ENCODE results near the gene CNKSR1. TPM values are rescaled to one million over a fixed set of nuclear protein-coding genes. Genes with fewer than 3 reads are reported as not detected.

The CNKSR1 gene, protein sequence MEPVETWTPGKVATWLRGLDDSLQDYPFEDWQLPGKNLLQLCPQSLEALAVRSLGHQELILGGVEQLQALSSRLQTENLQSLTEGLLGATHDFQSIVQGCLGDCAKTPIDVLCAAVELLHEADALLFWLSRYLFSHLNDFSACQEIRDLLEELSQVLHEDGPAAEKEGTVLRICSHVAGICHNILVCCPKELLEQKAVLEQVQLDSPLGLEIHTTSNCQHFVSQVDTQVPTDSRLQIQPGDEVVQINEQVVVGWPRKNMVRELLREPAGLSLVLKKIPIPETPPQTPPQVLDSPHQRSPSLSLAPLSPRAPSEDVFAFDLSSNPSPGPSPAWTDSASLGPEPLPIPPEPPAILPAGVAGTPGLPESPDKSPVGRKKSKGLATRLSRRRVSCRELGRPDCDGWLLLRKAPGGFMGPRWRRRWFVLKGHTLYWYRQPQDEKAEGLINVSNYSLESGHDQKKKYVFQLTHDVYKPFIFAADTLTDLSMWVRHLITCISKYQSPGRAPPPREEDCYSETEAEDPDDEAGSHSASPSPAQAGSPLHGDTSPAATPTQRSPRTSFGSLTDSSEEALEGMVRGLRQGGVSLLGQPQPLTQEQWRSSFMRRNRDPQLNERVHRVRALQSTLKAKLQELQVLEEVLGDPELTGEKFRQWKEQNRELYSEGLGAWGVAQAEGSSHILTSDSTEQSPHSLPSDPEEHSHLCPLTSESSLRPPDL
- 0.07 and 0.69 TPM in 2 replicates for total RNA-seq

DNA sequence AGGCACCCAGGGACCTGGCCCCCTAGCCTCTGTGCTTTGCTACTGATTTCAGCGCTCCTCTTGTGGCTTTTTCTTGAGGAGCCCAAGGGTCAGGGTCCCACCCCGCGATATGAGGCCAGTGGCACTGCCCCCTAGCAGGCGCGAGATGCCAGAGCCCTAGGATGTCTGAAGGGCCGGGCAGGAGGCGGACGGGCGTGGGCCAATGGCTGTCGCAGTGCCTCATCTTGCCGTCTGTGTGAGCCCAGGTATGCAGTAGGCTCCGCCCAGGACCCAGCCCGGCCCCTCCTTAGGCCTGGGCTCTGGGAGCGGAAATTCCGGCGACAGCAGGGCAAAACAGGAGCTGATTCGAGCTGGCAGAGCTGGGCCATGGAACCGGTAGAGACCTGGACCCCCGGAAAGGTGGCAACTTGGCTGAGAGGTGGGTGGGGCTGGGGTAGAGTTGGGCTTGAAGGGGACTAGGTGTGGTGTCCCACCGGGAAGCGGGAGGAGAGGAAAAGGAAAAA lies at the start of gene CNKSR1:
Gene CNKSR1, plus strand, starts transcription at position 310 of the 503 bp plus-strand sequence. Its CDS starts 57 bp downstream, at position 367.

DNA sequence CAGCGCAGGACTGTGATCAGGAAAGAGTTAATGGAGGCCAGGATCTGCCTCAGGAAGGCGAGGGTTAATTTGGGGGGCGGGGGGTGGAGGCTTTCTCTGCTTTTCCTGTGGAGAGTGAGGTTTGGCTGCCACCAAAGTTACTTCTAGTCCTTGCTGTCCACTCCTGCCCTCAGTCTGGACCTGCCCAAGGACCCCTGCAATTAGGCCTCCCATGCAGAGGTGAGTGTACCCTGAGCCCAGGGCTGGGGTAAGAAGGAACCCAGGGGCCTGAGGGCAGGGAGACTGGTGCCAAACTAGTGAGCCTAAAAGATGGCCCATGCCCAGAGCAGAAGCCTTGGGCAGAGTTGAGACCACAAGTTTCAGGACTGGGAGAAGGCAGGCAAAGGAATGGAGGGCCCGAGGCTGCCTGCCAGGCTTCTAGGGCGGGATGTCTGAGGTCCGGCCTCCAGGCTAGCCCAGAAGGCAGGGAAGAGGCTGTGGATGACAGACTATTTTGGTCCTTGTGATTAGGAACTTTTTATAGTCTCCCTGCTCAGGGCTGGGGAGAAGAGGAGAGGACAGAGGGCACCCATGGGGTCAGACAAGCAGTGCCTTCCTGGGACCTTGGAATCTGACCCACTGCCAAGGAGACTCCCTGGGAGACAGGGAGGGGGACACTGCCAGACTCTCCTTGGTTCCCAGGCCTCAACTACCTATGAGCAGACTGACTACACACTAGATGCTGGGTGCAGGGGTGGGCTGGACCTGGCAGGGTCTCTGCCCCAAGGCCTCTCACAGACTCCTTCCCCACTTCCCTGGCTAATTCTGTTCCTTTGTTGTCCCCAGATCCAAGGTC lies 18.2 kb upstream of the CNKSR1 start, which contains the start of gene FAM110D:
Gene FAM110D, plus strand, starts transcription at position 172 of the 835 bp plus-strand sequence. CDS start 2,213 bp downstream, outside the sequence.

DNA sequence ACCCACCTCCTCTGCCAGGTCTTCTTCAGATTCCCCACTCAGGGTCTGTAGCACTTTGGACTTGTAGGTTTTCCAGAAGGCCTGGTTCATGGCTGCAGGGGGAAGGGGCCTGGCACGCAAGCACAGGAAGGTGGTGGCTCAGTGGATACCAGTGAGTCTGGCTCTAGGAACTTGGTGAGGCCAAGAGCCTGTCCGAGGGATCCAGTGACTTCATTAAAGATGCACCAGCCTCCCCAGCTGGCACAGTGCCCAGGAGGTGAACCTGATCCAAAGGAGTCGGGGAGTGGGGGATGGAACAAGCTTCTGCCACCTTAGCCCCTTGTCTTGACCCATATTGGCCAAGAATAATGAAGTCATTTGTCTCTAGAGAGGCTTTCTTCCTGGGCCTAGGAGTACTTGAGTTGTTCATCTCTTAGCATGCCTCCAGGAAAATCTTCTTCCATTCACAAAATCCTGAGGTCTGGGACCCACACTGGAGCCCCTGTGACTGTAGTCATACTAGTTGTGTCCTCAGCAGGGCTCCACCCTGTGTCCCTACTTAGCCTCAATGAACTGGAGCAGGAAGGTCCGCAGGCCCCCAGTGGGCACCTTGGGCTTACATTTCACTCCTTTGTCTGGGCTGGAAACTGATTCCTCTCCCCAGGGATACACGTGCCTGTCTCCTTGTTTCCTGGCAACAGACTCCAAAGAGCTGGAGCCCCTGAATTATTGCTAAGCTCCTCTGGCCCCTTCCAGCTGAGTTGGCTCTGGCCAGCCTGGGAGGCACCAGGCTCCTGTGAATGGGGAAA lies 8.7 kb upstream of the CNKSR1 start, which contains the start of gene C1orf232:
Gene C1orf232, minus strand, starts transcription at position 554 of the 788 bp plus-strand sequence. Its CDS starts 464 bp downstream, at position 90.

DNA sequence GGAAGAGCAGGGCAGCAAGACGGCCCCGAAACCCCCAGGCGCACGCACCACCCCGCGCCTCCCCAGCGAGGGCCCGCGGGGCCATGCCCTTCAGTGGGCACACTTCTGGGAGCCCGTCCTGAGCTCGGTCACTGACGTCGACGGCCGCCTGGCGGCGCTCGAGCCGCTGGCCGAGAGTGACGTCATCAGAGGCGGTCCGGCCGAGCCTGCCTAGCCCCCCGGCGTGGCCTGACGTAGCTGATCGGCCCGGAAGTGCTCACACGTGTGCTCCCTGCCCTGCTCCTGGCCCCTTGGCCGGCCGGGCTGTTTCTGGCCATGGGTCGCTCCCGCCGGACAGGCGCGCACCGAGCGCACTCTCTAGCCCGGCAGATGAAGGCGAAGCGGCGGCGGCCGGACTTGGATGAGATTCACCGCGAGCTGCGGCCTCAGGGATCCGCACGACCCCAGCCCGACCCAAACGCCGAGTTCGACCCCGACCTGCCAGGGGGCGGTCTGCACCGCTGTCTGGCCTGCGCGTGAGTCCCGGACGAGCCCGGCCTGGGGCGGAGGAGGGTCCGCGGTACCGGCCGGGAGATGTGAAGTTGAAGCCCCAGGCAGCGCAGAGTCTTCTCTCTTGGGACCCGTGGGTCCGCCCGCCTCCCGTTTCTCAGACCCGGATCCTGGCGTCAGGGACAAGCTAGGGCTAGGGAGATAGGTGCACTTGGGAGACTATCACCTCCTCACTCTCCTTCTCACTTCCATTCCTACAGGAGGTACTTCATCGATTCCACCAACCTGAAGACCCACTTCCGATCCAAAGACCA lies 7.4 kb upstream of the CNKSR1 start, which contains the start of gene ZNF593:
Gene ZNF593, plus strand, starts transcription at position 240 of the 803 bp plus-strand sequence. Its CDS starts 76 bp downstream, at position 316.

DNA sequence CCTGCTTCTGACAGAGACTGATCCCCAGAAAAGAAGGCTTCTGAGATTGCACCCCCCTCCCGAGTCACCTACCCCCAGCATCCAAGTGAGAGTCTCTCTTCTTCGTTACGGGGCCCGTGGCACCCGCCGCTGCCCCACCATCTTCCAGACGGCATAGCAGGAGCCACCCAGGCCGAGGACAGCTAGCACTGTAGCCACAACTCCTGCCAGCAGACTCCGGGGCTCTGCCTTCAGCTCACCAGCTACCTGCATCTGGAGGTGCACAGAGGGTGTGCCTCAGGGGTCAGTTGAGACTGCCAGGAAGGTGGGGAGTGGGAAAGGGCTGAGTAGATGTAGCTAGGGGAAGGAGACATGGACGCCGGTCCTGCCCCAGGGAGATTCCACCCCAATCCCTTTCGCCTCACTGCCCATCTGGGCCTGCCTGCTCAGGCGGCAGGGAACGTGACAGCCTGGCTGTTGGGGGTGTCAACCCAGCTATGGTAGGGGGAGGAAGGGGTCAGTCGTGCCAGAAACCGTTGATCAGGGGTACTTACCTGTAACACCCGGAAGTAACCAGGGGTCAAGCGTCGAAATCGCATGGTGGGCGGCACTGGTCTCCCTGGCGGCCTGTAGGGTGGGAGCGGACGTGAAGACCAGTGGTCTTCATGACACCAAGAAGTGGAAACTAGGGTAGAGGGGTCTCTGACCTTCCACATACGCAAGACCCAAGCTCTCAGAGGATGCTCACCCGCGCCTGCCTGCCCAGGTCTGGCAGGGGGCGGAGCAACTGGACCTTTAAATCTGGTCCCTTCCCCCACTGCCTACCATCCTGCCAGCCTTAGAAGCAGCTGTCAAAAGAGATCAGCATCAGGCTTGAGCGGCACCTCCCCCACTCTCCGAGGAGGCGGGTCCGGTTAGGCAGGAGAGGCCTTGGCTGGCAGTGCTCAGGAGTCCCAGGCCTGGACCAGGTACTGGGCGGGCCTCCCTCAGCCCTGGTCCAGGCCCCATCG lies 5.9 kb upstream of the CNKSR1 start, which contains the start of gene ZNF593OS:
Gene ZNF593OS, minus strand, starts transcription at position 749 of the 989 bp plus-strand sequence. Its CDS starts 171 bp downstream, at position 578.

DNA sequence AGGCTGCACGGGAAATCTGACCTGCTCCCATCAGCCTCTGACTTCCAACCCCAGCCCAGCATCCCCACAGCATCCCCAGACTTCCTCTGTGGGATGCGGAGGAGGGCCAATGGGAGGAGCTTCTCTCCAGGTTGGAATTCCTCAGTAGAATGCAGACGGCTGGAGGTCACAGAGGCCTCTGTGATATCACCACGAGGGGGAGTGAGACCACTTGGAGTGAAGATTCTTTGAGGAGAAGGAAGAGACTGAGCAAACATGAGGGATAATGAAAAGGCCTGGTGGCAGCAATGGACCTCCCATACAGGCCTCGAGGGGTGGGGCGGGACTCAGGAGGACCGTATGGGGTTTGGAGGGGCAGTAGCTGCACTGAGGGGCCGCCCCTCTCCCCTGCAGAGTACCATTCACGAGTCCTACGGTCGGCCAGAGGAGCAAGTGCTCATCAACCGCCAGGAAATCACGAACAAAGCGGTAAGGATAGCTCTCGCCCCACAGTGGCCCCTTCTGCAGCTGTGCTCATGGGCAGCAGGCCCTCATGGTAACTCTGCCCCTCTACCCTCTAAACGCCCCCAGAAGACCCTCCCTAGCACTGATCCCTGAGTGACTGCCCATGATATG lies 13.2 kb downstream of the CNKSR1 start, which contains the start of gene CATSPER4:
Gene CATSPER4, plus strand, starts transcription at position 230 of the 615 bp plus-strand sequence. Its CDS starts 26 bp downstream, at position 256.

DNA sequence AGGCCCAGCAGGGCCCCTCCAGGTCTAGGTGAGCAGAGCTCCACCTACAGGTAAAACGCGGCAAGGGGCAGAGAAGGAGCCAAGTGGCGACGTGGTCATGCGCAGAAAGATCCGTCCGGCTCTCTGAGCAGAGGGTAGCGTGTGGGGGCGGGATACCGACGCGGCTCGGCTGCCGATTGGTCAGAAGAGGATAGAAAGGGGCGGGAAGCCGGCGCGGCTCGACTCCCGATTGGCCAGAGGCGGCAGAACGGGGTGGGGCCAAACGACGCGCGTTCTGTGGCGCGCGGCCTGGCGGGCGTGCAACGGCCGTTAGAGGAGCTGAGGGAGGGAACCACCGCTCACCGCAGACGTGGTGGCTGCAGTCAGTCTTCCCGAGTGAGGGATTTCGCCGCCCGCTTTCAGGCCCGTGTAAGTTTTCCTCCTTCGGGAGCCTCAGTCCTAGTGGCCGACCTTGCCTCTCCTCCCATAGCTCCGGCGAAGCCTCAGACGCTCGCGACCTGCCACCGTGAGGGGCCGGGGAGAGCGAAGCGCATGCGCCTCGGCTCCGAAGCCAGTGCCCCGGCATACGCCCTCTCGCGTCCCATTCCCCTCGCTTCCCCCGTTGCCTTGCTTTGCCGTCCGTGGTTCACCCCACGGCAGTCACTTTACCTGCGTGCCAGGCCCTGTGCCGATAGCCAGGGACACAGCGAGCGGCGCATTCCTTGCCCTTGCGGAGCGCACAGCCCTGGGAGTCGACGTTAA lies 56.8 kb downstream of the CNKSR1 start, which contains the start of gene CEP85:
Gene CEP85, plus strand, starts transcription at position 298 of the 741 bp plus-strand sequence. CDS start 5,584 bp downstream, outside the sequence.

Other genes starting within 250 kb of the CNKSR1 start
- gene PAFAH2, start 179.4 kb upstream of the CNKSR1 start, total RNA-seq = 11.2 and 12.1 TPM in 2 replicates
- gene EXTL1, start 155.7 kb upstream of the CNKSR1 start, total RNA-seq = 0.20 and 0.33 TPM in 2 replicates
- not detected in 2 replicates for gene SLC30A2, start 131.4 kb upstream of the CNKSR1 start, total RNA-seq
- 0.07 and 0.30 TPM in 2 replicates for gene TRIM63, start 109.9 kb upstream of the CNKSR1 start, total RNA-seq
- gene PDIK1L, start 65.7 kb upstream of the CNKSR1 start, total RNA-seq = 3.5 and 4.1 TPM in 2 replicates
- gene FAM110D, start 18.4 kb upstream of the CNKSR1 start, total RNA-seq = not detected in 2 replicates
- gene C1orf232, start 8.5 kb upstream of the CNKSR1 start, total RNA-seq = not detected in 2 replicates
- gene ZNF593, start 7.6 kb upstream of the CNKSR1 start, total RNA-seq = 13.6 and 14.0 TPM in 2 replicates
- not detected in 2 replicates for gene ZNF593OS, start 5.7 kb upstream of the CNKSR1 start, total RNA-seq
- not detected in 2 replicates for gene CATSPER4, start 13.1 kb downstream of the CNKSR1 start, total RNA-seq
- 6.1 and 6.9 TPM in 2 replicates for gene CEP85, start 56.7 kb downstream of the CNKSR1 start, total RNA-seq
- 68.1 and 84.3 TPM in 2 replicates for gene SH3BGRL3, start 102.6 kb downstream of the CNKSR1 start, total RNA-seq
- 3.1 and 3.8 TPM in 2 replicates for gene UBXN11, start 129.1 kb downstream of the CNKSR1 start, total RNA-seq
- not detected in 2 replicates for gene CD52, start 140.5 kb downstream of the CNKSR1 start, total RNA-seq
- not detected in 2 replicates for gene CRYBG2, start 176.6 kb downstream of the CNKSR1 start, total RNA-seq
- not detected in 2 replicates for gene ZNF683, start 195.3 kb downstream of the CNKSR1 start, total RNA-seq
- not detected in 2 replicates for gene LIN28A, start 233.3 kb downstream of the CNKSR1 start, total RNA-seq

Data from smooth muscle cell of the pulmonary artery (primary cell).